ENCODE measurements around the gene LLPH. TPM values are rescaled to one million over a fixed set of nuclear protein-coding genes. Genes with fewer than 3 reads are reported as not detected.

Gene LLPH
- total and polyA plus RNA-seq, 2 of the 13 experiments (the other 11 are each of a cell fraction or from before 2014, with no cell fraction given), result 4.2 to 25.6 TPM

DNA sequence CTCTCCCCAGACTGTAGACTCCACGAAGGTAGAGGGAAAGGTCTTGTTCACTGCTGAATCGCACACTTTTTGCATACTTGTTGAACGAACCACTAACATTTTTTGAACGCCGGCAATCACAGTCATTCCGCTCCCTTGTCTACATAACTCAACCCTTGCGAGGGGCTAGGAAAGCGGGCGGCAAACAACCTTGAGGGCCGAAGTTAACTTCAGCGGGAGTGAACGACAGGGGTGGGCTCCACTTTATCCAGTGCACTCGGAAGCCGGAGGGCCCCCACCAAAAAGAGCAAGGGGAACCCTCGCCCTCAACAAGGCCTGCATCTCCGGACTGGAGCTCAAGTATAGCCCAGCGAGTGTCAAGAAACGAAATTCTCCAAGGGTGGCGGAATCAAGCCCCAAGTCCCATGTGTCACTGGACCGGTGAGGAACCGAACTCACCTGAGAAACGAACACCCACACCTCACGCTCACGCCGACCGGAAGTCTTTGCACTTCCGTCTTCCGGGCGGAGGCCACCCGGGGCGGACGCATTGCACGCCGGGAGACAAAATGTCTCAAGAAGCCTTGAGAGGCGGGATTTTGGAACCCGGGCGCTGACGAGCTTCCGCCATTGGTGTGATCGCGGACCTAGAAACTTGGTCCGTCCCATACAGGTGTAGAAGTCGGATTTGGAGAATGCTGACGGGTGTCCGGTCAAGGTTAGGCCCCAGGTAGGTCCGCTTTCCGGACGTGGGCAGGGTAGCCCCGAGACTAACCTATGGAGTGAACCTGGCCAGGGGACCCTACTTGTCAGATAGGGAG, at the start of gene LLPH (continued):
- TF ChIP-seq ZNF260 (CRISPR knock-in tag; IDR thresholded peaks at IDR 0.05; ENCODE audit: borderline replicate concordance, low read depth) (no peak), ZNF792 (CRISPR knock-in tag; IDR thresholded peaks at IDR 0.05) (no peak), ESRRA (CRISPR knock-in tag; IDR thresholded peaks at IDR 0.05; ENCODE audit: low read depth) (no peak), ZNF329 (CRISPR knock-in tag; IDR thresholded peaks at IDR 0.05; ENCODE audit: low read depth) (no peak), HMG20B (CRISPR knock-in tag; conservative IDR thresholded peaks at IDR 0.05) (no peak), ZNF660 (CRISPR knock-in tag; IDR thresholded peaks at IDR 0.05; ENCODE audit: borderline replicate concordance, low read depth) (no peak), FOXA3 (CRISPR knock-in tag; IDR thresholded peaks at IDR 0.05) (no peak), PLRG1 (conservative IDR thresholded peaks at IDR 0.05) (no peak), MIXL1 (CRISPR knock-in tag; IDR thresholded peaks at IDR 0.05) (peak; percentile 23; the same call in 1 of the 2 replicates), TSC22D2 (CRISPR knock-in tag; IDR thresholded peaks at IDR 0.05; ENCODE audit: borderline replicate concordance) (no peak), ZNF33B (CRISPR knock-in tag; IDR thresholded peaks at IDR 0.05) (0 out of 2 replicates have a peak, but pooled peaks have one; percentile 28), ZSCAN22 (CRISPR knock-in tag; IDR thresholded peaks at IDR 0.05) (no peak), KDM4B (CRISPR knock-in tag; IDR thresholded peaks at IDR 0.05) (peak; percentile 21; the same call in 1 of the 2 replicates), FOXM1 (CRISPR knock-in tag; IDR thresholded peaks at IDR 0.05) (no peak), RBM39 (IDR thresholded peaks at IDR 0.05; ENCODE audit: low read depth, low read length, poor library complexity, severe bottlenecking) (peak; percentile 63)
- TF ChIP-seq, protein P1, sequence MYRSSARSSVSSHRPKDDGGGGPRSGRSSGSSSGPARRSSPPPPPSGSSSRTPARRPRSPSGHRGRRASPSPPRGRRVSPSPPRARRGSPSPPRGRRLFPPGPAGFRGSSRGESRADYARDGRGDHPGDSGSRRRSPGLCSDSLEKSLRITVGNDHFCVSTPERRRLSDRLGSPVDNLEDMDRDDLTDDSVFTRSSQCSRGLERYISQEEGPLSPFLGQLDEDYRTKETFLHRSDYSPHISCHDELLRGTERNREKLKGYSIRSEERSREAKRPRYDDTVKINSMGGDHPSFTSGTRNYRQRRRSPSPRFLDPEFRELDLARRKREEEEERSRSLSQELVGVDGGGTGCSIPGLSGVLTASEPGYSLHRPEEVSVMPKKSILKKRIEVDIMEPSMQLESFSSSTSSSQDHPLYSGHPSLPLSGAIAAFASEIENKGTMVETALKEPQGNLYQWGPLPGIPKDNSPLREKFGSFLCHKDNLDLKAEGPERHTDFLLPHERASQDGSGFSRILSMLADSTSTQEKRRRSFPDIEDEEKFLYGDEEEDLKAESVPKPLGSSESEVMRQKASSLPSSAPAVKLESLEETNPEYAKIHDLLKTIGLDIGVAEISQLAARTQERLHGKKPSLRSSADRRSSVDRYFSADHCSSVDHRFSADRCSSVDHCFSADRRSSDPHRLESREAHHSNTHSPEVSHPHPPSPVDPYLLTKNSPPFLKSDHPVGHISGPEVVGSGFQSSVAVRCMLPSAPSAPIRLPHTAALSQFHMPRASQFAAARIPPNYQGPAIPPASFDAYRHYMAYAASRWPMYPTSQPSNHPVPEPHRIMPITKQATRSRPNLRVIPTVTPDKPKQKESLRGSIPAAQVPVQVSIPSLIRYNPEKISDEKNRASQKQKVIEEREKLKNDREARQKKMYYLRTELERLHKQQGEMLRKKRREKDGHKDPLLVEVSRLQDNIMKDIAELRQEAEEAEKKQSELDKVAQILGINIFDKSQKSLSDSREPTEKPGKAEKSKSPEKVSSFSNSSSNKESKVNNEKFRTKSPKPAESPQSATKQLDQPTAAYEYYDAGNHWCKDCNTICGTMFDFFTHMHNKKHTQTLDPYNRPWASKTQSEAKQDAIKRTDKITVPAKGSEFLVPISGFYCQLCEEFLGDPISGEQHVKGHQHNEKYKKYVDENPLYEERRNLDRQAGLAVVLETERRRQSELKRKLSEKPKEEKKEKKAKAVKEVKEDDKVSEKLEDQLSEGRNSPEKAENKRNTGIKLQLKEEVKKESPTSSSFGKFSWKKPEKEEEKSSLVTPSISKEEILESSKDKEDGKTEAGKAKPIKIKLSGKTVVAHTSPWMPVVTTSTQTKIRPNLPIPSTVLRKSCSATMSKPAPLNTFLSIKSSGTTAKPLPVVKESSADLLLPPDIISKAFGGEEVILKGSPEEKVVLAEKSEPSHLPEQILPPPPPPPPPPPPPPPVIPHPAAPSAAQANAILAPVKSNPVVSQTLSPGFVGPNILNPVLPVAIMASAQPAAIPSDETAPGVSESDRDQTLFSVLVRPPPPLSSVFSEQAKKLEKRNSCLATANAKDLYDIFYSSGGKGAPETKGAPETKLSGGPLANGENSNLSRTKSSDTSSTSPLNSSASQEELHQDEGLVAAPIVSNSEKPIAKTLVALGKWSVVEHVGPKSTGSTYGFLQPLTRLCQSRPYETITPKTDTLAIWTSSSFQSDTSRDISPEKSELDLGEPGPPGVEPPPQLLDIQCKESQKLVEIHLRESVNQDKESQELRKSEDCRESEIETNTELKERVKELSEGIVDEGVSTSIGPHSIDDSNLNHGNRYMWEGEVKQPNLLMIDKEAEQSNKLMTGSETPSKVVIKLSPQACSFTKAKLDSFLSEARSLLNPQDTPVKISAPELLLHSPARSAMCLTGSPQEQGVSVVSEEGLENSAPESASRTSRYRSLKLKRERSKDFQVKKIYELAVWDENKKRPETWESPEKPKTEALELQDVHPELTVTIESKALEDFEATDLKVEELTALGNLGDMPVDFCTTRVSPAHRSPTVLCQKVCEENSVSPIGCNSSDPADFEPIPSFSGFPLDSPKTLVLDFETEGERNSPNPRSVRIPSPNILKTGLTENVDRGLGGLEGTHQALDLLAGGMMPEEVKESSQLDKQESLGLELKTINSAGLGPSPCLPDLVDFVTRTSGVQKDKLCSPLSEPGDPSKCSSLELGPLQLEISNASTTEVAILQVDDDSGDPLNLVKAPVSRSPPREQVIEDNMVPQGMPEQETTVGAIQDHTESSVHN (CRISPR knock-in tag; IDR thresholded peaks at IDR 0.05), result 0 out of 2 replicates have a peak, but pooled peaks have one; percentile 24
- TF ChIP-seq, protein P2, sequence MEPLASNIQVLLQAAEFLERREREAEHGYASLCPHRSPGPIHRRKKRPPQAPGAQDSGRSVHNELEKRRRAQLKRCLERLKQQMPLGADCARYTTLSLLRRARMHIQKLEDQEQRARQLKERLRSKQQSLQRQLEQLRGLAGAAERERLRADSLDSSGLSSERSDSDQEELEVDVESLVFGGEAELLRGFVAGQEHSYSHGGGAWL (CRISPR knock-in tag; IDR thresholded peaks at IDR 0.05), result peak; percentile 55; the same call in 1 of the 2 replicates
- TF ChIP-seq, protein P3, sequence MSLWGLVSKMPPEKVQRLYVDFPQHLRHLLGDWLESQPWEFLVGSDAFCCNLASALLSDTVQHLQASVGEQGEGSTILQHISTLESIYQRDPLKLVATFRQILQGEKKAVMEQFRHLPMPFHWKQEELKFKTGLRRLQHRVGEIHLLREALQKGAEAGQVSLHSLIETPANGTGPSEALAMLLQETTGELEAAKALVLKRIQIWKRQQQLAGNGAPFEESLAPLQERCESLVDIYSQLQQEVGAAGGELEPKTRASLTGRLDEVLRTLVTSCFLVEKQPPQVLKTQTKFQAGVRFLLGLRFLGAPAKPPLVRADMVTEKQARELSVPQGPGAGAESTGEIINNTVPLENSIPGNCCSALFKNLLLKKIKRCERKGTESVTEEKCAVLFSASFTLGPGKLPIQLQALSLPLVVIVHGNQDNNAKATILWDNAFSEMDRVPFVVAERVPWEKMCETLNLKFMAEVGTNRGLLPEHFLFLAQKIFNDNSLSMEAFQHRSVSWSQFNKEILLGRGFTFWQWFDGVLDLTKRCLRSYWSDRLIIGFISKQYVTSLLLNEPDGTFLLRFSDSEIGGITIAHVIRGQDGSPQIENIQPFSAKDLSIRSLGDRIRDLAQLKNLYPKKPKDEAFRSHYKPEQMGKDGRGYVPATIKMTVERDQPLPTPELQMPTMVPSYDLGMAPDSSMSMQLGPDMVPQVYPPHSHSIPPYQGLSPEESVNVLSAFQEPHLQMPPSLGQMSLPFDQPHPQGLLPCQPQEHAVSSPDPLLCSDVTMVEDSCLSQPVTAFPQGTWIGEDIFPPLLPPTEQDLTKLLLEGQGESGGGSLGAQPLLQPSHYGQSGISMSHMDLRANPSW (CRISPR knock-in tag; IDR thresholded peaks at IDR 0.05; ENCODE audit: borderline replicate concordance), result no peak
